Endothelial cell of umbilical vein (primary cell): Measurements from ENCODE around the gene SGF29.

ENCODE experiments used
- POLR2A ChIP-seq: IDR thresholded peaks from 2 replicates; pipeline ENCODE4 v1.6.1; 2012; ENCODE audit warnings: low read depth, mild to moderate bottlenecking, control low read depth, low read length
- TF ChIP-seq, protein P1 (sequence below), 2 donors: IDR thresholded peaks; 1 replicate in 1 of 2; 2 replicates in 1 of 2; pipeline ENCODE4 v1.5.1; 2011; ENCODE audit warnings: low read length in 2 of 2, mild to moderate bottlenecking in 2 of 2, moderate library complexity in 2 of 2, control low read depth in 1 of 2, inconsistent platforms in 1 of 2, low read depth in 1 of 2; ENCODE audit not compliant: insufficient read depth in 1 of 2; ENCODE audit errors: extremely low read depth in 1 of 2

DNA sequence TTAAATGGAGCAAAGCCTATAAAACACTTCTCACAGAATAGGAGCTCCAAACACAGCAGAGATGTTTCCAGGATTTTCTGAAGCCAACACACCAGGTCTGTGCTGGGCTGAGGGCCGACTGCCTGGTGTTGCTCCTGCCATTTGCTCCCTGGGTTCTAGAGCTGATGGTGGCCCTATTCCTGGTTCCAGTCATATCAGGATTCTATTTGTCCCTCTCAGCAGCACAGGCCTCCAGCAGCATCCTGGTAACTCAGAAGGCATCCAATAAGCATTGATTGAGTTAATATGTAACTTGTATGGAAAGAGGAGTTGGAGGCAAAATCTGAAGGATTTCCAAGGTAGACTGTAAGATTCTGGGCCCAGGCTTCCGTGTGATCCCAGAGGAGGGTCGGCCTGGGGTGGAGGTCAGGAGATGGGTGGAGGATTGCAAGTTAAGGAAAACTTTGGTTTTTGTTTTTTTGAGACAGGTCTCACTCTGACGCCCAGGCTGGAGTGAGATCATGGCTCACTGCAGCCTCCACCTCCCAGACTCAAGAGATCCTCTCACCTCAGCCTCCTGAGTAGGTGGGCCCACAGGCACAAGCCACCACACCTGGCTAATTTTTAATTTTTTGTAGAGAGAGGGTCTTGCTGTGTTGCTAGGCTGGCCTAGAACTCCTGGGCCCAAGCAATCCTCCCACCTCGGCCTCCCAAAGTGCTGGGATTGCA lies 20.6 kb upstream of the SGF29 start:
- no peak for TF ChIP-seq POLR2A
- TF ChIP-seq, protein P1, sequence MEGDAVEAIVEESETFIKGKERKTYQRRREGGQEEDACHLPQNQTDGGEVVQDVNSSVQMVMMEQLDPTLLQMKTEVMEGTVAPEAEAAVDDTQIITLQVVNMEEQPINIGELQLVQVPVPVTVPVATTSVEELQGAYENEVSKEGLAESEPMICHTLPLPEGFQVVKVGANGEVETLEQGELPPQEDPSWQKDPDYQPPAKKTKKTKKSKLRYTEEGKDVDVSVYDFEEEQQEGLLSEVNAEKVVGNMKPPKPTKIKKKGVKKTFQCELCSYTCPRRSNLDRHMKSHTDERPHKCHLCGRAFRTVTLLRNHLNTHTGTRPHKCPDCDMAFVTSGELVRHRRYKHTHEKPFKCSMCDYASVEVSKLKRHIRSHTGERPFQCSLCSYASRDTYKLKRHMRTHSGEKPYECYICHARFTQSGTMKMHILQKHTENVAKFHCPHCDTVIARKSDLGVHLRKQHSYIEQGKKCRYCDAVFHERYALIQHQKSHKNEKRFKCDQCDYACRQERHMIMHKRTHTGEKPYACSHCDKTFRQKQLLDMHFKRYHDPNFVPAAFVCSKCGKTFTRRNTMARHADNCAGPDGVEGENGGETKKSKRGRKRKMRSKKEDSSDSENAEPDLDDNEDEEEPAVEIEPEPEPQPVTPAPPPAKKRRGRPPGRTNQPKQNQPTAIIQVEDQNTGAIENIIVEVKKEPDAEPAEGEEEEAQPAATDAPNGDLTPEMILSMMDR (IDR thresholded peaks at IDR 0.05; ENCODE audit: extremely low read depth in 1 of 2, insufficient read depth in 1 of 2, low read depth in 1 of 2, low read length in 2 of 2), result no peak
